PFSK-1 (cell line): ENCODE data around the gene SCAF4.

Experiments
- POLR2AphosphoS5 ChIP-seq: IDR thresholded peaks from 2 replicates; pipeline ENCODE4 v1.6.1; 2012; ENCODE audit warnings: low read depth, mild to moderate bottlenecking, control low read depth, low read length, moderate library complexity
- SIN3A ChIP-seq: IDR thresholded peaks from 2 replicates; pipeline ENCODE4 v1.6.1; 2012; ENCODE audit warnings: mild to moderate bottlenecking, low read length, moderate library complexity, borderline replicate concordance; ENCODE audit not compliant: insufficient read depth
- TAF1 ChIP-seq: IDR thresholded peaks from 2 replicates; pipeline ENCODE4 v1.6.1; 2012; ENCODE audit warnings: low read length, control low read depth, borderline replicate concordance; ENCODE audit not compliant: insufficient read depth
- TF ChIP-seq, protein P1 (sequence below), 2 experiments: IDR thresholded peaks; 2 replicates each; pipeline versions ENCODE4 v1.6.1 to v1.8.0; 2011 to 2012; ENCODE audit warnings: low read depth in 2 of 2, low read length in 2 of 2, control low read depth in 1 of 2, inconsistent platforms in 1 of 2, mild to moderate bottlenecking in 1 of 2, moderate library complexity in 1 of 2; ENCODE audit not compliant: insufficient read depth in 1 of 2

DNA sequence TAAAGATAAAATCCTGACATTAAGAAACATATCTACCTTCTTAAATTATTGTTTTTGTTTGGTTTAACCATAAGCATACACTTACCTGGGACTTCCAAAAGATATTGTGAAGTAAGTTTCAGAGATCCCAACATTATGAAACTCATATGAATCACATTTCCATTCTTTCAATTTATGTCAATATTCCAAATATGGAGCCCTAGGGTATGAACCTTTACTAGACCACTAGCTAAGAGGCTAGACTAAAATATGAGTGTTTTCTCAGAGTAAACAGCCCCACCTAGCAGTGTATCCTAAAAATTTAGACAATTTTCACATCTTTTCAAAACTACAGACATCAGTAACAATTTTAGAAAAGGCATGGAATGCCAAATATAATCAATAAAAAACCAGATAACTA lies 24.4 kb downstream of the SCAF4 start:
- TF ChIP-seq POLR2AphosphoS5 (no peak), SIN3A (no peak), TAF1 (no peak)
- TF ChIP-seq, protein P1, sequence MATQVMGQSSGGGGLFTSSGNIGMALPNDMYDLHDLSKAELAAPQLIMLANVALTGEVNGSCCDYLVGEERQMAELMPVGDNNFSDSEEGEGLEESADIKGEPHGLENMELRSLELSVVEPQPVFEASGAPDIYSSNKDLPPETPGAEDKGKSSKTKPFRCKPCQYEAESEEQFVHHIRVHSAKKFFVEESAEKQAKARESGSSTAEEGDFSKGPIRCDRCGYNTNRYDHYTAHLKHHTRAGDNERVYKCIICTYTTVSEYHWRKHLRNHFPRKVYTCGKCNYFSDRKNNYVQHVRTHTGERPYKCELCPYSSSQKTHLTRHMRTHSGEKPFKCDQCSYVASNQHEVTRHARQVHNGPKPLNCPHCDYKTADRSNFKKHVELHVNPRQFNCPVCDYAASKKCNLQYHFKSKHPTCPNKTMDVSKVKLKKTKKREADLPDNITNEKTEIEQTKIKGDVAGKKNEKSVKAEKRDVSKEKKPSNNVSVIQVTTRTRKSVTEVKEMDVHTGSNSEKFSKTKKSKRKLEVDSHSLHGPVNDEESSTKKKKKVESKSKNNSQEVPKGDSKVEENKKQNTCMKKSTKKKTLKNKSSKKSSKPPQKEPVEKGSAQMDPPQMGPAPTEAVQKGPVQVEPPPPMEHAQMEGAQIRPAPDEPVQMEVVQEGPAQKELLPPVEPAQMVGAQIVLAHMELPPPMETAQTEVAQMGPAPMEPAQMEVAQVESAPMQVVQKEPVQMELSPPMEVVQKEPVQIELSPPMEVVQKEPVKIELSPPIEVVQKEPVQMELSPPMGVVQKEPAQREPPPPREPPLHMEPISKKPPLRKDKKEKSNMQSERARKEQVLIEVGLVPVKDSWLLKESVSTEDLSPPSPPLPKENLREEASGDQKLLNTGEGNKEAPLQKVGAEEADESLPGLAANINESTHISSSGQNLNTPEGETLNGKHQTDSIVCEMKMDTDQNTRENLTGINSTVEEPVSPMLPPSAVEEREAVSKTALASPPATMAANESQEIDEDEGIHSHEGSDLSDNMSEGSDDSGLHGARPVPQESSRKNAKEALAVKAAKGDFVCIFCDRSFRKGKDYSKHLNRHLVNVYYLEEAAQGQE (IDR thresholded peaks at IDR 0.05; ENCODE audit: insufficient read depth in 1 of 2, low read depth in 2 of 2, low read length in 2 of 2): no peak
